ENCODE data around the gene SLC1A7. TPM values are rescaled to one million over a fixed set of nuclear protein-coding genes. Genes with fewer than 3 reads are reported as not detected.

SLC1A7 gene
- total RNA-seq, 1 experiment from 2014 or later, result 0.31 TPM

GRCh38 chr1:53114581-53115400 is 27.6 kb downstream of the SLC1A7 start:
- peaks cover 17% of the 10 kb centered on the region for H3K4me1 ChIP-seq (ENCODE audit: control insufficient read depth, insufficient read depth, low read length)
- H3K4me3 ChIP-seq (ENCODE audit: low read depth in 2 of 2, low read length in 2 of 2), result no peak overlapping the region
- intact Hi-C loops (cut with micrococcal nuclease; ENCODE audit: unreplicated experiment) (no loop called here), in situ Hi-C loops (cut with HindIII; ENCODE audit: low pct_unique_long_range_greater_than_20kb, low sequenced_read_pairs) (no loop called here)
- ATAC-seq, result no peak
- ChIA-PET POLR2A (interaction anchor here (0.5 to 0.6 kb wide), 2 partner anchors 134 to 197 kb away, joined by 5 read pairs; no protein-coding TSS in a partner anchor), CTCF (no interaction called here)
- TF ChIP-seq TCF7L2 (IDR thresholded peaks at IDR 0.05; ENCODE audit: low read depth, low read length) (no peak), CTCF (IDR thresholded peaks at IDR 0.05) (no peak), SIN3A (IDR thresholded peaks at IDR 0.05; ENCODE audit: borderline replicate concordance, insufficient read depth, low read depth, low read length) (no peak), POLR2AphosphoS5 (IDR thresholded peaks at IDR 0.05; ENCODE audit: low read depth, low read length) (no peak), REST (IDR thresholded peaks at IDR 0.05; ENCODE audit: insufficient read depth in 1 of 2, low read depth in 2 of 2, low read length in 1 of 2) (no peak)
- H3K27ac ChIP-seq (ENCODE audit: low read length), result peak overlapping the region; percentile 65
- BruUV-seq (replicated peaks), result no TSS peak
- no peaks in the 10 kb centered on the region for H3K27me3 ChIP-seq (ENCODE audit: control insufficient read depth, insufficient read depth, low read length)
- H3K36me3 ChIP-seq (ENCODE audit: control insufficient read depth, insufficient read depth, low read length), result no peaks in the 10 kb centered on the region
- no peaks in the 10 kb centered on the region for H3K9me3 ChIP-seq (ENCODE audit: control insufficient read depth, insufficient read depth, low read depth, low read length)
- DNase-seq (ENCODE audit: low read depth, low spot score), result no peak

DNA sequence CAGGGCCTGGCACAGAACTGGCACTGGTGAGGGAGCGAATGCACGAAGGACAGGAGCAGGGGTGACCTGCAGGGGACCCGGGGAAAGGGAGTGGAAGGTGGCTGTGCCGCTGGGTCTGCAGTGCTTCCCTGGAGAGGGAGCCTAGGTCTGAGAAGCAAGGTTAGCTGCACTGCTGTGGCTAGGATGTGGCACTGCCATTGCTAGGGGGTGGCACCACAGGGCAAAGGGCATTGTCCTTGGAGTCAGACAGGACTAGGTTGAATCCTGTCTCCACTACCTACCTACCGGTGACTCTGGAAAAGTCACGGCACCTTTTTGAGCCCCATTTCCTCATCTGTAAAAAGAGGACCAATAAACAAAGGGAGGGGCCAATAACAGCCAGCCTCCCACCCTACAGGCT is 28.3 kb downstream of the SLC1A7 start:
- no peak for DNase-seq (ENCODE audit: low read depth, low spot score)
- no peak overlapping the region for H3K27ac ChIP-seq (ENCODE audit: low read length)
- ChIA-PET CTCF (no interaction called here), POLR2A (no interaction called here)
- TF ChIP-seq SIN3A (IDR thresholded peaks at IDR 0.05; ENCODE audit: borderline replicate concordance, insufficient read depth, low read depth, low read length), result no peak
- TF ChIP-seq TCF7L2 (IDR thresholded peaks at IDR 0.05; ENCODE audit: low read depth, low read length), result no peak
- TF ChIP-seq POLR2AphosphoS5 (IDR thresholded peaks at IDR 0.05; ENCODE audit: low read depth, low read length), result no peak
- TF ChIP-seq REST (IDR thresholded peaks at IDR 0.05; ENCODE audit: insufficient read depth in 1 of 2, low read depth in 2 of 2, low read length in 1 of 2), result no peak
- no peak for TF ChIP-seq CTCF (IDR thresholded peaks at IDR 0.05)
- no peak overlapping the region for H3K4me3 ChIP-seq (ENCODE audit: low read depth in 2 of 2, low read length in 2 of 2)
- BruUV-seq (replicated peaks), result no TSS peak
- no peaks in the 10 kb centered on the region for H3K9me3 ChIP-seq (ENCODE audit: control insufficient read depth, insufficient read depth, low read depth, low read length)
- H3K27me3 ChIP-seq (ENCODE audit: control insufficient read depth, insufficient read depth, low read length), result no peaks in the 10 kb centered on the region
- H3K4me1 ChIP-seq (ENCODE audit: control insufficient read depth, insufficient read depth, low read length), result peaks cover 18% of the 10 kb centered on the region
- in situ Hi-C loops (cut with HindIII; ENCODE audit: low pct_unique_long_range_greater_than_20kb, low sequenced_read_pairs) (no loop called here), intact Hi-C loops (cut with micrococcal nuclease; ENCODE audit: unreplicated experiment) (no loop called here)
- H3K36me3 ChIP-seq (ENCODE audit: control insufficient read depth, insufficient read depth, low read length), result no peaks in the 10 kb centered on the region
- ATAC-seq, result no peak
